SU-DHL-6 (cell line): ENCODE measurements around the gene CIAO2B.
A peak's percentile ranks its signal among the peaks of the same experiment; 100 is the strongest.

Experiments used
- H2AFZ ChIP-seq: fragments of 200-600 bp; sonication (generic); 2 replicates; pipeline ENCODE4 v1.6.1; 2014; ENCODE audit warnings: low read depth, mild to moderate bottlenecking, moderate library complexity, mixed read lengths, antibody characterized with exemption, low read length; ENCODE audit not compliant: severe bottlenecking
- H3F3A ChIP-seq: fragments of 200-600 bp; shearing (Covaris generic); 2 replicates; pipeline ENCODE4 v1.6.0; 2016; ENCODE audit warnings: antibody characterized with exemption, mild to moderate bottlenecking; ENCODE audit not compliant: insufficient read depth
- H3K27ac ChIP-seq: fragments of 200-600 bp; sonication (generic); 2 replicates; pipeline ENCODE4 v1.5.1; 2016; ENCODE audit warnings: low read depth, mild to moderate bottlenecking, low read length, moderate library complexity, mixed read lengths
- H3K27me3 ChIP-seq: fragments of 200-600 bp; sonication (generic), shearing (Covaris generic); 2 replicates; pipeline ENCODE4 v1.6.0; 2014; ENCODE audit warnings: mild to moderate bottlenecking, low read length
- H3K36me3 ChIP-seq: fragments of 200-600 bp; sonication (generic); 2 replicates; pipeline ENCODE4 v1.6.1; 2014; ENCODE audit warnings: mild to moderate bottlenecking, low read length, mixed read lengths
- H3K4me2 ChIP-seq: fragments of 300-600, 200-600 bp; shearing (Covaris generic), sonication (generic); 2 replicates; pipeline ENCODE4 v1.6.0; 2014; ENCODE audit warnings: low read length, low read depth, mild to moderate bottlenecking; ENCODE audit not compliant: poor library complexity, severe bottlenecking
- H3K4me3 ChIP-seq: fragments of 200-600 bp; sonication (generic); 2 replicates; pipeline ENCODE4 v1.5.1; 2014; ENCODE audit warnings: antibody characterized with exemption, low read length, mild to moderate bottlenecking, mixed read lengths; ENCODE audit not compliant: insufficient read depth, poor library complexity, severe bottlenecking
- H3K79me2 ChIP-seq: fragments of 200-600 bp; sonication (generic); 2 replicates; pipeline ENCODE4 v1.6.1; 2014; ENCODE audit warnings: mild to moderate bottlenecking, low read length, moderate library complexity; ENCODE audit not compliant: insufficient read depth
- H3K9ac ChIP-seq: fragments of 200-600 bp; sonication (generic); 2 replicates; pipeline ENCODE4 v1.7.0; 2014; ENCODE audit warnings: mild to moderate bottlenecking, low read length
- H3K9me2 ChIP-seq: fragments of 200-600 bp; sonication (generic); replicated peaks from 2 replicates; pipeline ENCODE4 v1.6.1; 2014; ENCODE audit warnings: low read length; ENCODE audit not compliant: insufficient read depth
- H3K9me3 ChIP-seq: fragments of 200-600 bp; sonication (generic); 2 replicates; pipeline ENCODE4 v1.6.1; 2014; ENCODE audit warnings: low read length, mixed read lengths; ENCODE audit not compliant: insufficient read depth
- H4K20me1 ChIP-seq: fragments of 200-600 bp; sonication (generic); 2 replicates; pipeline ENCODE4 v1.6.1; 2014; ENCODE audit warnings: low read depth, mild to moderate bottlenecking, antibody characterized with exemption, low read length, moderate library complexity, mixed read lengths
- CTCF ChIP-seq: fragments of 200-600 bp; sonication (generic); IDR thresholded peaks from one replicate; pipeline ENCODE4 v1.5.1; 2017; ENCODE audit warnings: antibody characterized with exemption, mild to moderate bottlenecking, low read length, moderate library complexity; ENCODE audit not compliant: insufficient read depth, poor library complexity, severe bottlenecking
- EZH2phosphoT487 ChIP-seq: fragments of 200-600 bp; sonication (generic), shearing (Covaris generic); conservative IDR thresholded peaks from 2 replicates; pipeline ENCODE4 v1.6.1; 2018; ENCODE audit warnings: mild to moderate bottlenecking, antibody characterized with exemption, low read length, moderate library complexity, mixed read lengths

Gene CIAO2B

DNA sequence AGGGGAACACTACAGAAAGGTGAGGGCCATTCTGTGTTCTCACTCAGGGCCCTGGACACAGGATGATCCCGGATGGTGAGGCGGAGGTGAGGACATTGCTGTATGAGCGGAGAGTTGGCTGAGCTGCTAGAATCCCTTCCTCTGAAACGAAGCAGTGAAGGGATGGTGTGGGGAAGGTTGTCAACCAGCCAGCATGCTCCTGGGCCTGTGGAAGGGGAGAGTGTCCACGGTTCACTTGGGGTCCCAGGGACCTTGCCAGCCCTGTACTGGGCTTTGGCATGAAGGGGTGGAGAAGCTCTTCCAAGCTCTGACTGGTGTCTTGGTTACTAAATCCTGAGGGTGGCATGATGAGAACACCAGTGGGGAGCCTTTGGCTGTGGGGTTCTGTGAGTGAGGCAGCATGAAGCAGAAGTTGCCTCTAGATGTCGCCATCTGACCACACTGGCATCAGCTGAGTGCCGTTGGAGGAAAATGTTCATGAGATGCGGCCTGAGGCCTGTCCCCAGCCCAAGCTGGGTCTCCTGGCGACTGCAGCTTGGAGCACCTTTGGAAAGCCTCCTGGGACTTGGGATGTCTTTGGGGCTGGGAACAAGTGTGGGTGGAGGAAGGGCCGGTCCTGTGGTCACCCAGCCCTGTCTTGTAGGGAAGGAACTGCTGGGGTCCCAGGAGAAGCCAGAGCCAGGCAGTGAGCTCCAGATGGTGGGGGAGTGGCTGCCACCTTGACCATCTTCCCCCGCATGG lies 39.1 kb downstream of the CIAO2B start:
- no peaks in the 10 kb centered on the region for H3K9me3 ChIP-seq
- no peaks in the 10 kb centered on the region for H3K79me2 ChIP-seq
- TF ChIP-seq EZH2phosphoT487 (no peak), CTCF (peak; percentile 67)
- H3K27ac ChIP-seq: no peak overlapping the region
- H3K4me3 ChIP-seq: no peak overlapping the region
- no peaks in the 10 kb centered on the region for H3K9me2 ChIP-seq
- no peaks in the 10 kb centered on the region for H3K36me3 ChIP-seq
- H4K20me1 ChIP-seq: no peaks in the 10 kb centered on the region
- no peak overlapping the region for H2AFZ ChIP-seq
- no peaks in the 10 kb centered on the region for H3F3A ChIP-seq
- no peaks in the 10 kb centered on the region for H3K27me3 ChIP-seq
- no peak overlapping the region for H3K9ac ChIP-seq
- no peak overlapping the region for H3K4me2 ChIP-seq

GRCh38 chr16:66894055-66894454 lies 40.1 kb downstream of the CIAO2B start:
- Histone ChIP-seq H3K4me2 (no peak overlapping the region), H3K9me2 (no peaks in the 10 kb centered on the region), H3K9ac (no peak overlapping the region), H4K20me1 (no peaks in the 10 kb centered on the region), H3K79me2 (no peaks in the 10 kb centered on the region), H3K36me3 (no peaks in the 10 kb centered on the region), H2AFZ (no peak overlapping the region), H3K4me3 (no peak overlapping the region), H3F3A (no peaks in the 10 kb centered on the region), H3K9me3 (no peaks in the 10 kb centered on the region), H3K27me3 (no peaks in the 10 kb centered on the region), H3K27ac (no peak overlapping the region)
- TF ChIP-seq CTCF (no peak), EZH2phosphoT487 (no peak)

DNA sequence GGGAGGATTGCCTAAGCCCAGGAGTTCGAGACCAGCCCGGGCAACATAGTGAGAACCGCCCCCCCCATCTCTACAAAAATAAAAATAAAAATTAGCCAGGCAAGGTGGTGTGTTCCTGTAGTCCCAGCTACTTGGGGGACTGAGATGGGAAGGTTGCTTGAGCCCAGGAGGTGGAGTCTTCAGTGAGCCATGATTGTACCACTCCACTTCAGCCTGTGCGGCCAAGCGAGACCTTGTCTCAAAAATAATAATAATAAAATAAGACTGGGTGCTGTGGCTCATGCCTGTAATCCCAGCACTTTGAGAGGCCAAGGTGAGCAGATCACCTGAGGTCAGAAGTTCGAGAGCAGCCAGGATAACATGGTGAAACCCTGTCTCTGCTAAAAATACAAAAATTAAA lies 42.4 kb downstream of the CIAO2B start:
- no peak overlapping the region for H3K4me2 ChIP-seq

More for the DNA sequence above, 42.4 kb downstream of the CIAO2B start:
- Histone ChIP-seq H3K27me3 (no peaks in the 10 kb centered on the region), H3K27ac (no peak overlapping the region), H3K79me2 (no peaks in the 10 kb centered on the region), H4K20me1 (no peaks in the 10 kb centered on the region), H3F3A (no peaks in the 10 kb centered on the region), H3K9me3 (no peaks in the 10 kb centered on the region), H3K9ac (no peak overlapping the region), H3K36me3 (no peaks in the 10 kb centered on the region), H3K4me3 (no peak overlapping the region), H3K9me2 (no peaks in the 10 kb centered on the region), H2AFZ (no peak overlapping the region)
- TF ChIP-seq CTCF: no peak
- TF ChIP-seq EZH2phosphoT487: no peak
